ENCODE results near the gene INTS4. TPM values are rescaled to one million over a fixed set of nuclear protein-coding genes. Genes with fewer than 3 reads are reported as not detected.

The INTS4 gene
- total and polyA plus RNA-seq, 2 experiments from 2014 or later: 24.6 to 47.6 TPM

- TF ChIP-seq ZNF462 (CRISPR knock-in tag; IDR thresholded peaks at IDR 0.05): no peak
Observed at GRCh38 chr11:78040691-78041379, 46.4 kb upstream of the INTS4 start (continued).

- Histone ChIP-seq H4K20me1 (replicated peaks; ENCODE audit: insufficient read depth) (no peaks in the 10 kb centered on the region), H3K4me1 (ENCODE audit: insufficient read depth) (peaks cover 3% of the 10 kb centered on the region), H3K4me2 (no peak overlapping the region), H3K9me2 (ENCODE audit: insufficient read depth) (peaks cover 6% of the 10 kb centered on the region; the same call in 1 of the 2 replicates), H3K27me3 (ENCODE audit: insufficient read depth) (no peaks in the 10 kb centered on the region), H3K36me3 (ENCODE audit: insufficient read depth) (no peaks in the 10 kb centered on the region), H2AFZ (peak overlapping the region; percentile 96), H3K27ac (ENCODE audit: low read depth) (peak overlapping the region; percentile 70), H3K4me3 (no peak overlapping the region), H3K79me2 (replicated peaks; ENCODE audit: insufficient read depth) (no peaks in the 10 kb centered on the region), H3F3A (replicated peaks; ENCODE audit: low read depth) (no peaks in the 10 kb centered on the region)
- Mint-ChIP-seq H3K4me1 (peaks cover 14% of the 10 kb centered on the region), H3K9me3 (no peaks in the 10 kb centered on the region), H3K4me3 (no peak overlapping the region), H3K27ac (0 out of 2 replicates have a peak overlapping the region, but pooled peaks have one; percentile 6), H3K27me3 (ENCODE audit: insufficient read depth, low read depth, poor library complexity) (peaks cover 4% of the 10 kb centered on the region), H3K36me3 (ENCODE audit: low read depth) (no peaks in the 10 kb centered on the region)
- ATAC-seq (no peak), DNase-seq (ENCODE audit: low spot score) (no peak)
- TF ChIP-seq JUNB (IDR thresholded peaks at IDR 0.05; ENCODE audit: unreplicated experiment) (no peak), REST (IDR thresholded peaks at IDR 0.05; ENCODE audit: unreplicated experiment) (no peak), EZH2 (IDR thresholded peaks at IDR 0.05; ENCODE audit: low read depth, unreplicated experiment) (no peak)
Observed at GRCh38 chr11:78039919-78040671, 45.6 kb upstream of the INTS4 start.

All from GM23338 (cell line).